B cell (primary cell): ENCODE measurements around the gene CRIP3. TPM values are rescaled to one million over a fixed set of nuclear protein-coding genes. Genes with fewer than 3 reads are reported as not detected.

ENCODE experiments used
- ATAC-seq: fragments of 200-7000 bp; cut with Tn5 transposase; one replicate; pipeline ENCODE4 v1.10.0; 2021; ENCODE audit warnings: low read depth, mild to moderate bottlenecking, moderate number of reproducible peaks, moderate library complexity
- CTCF ChIA-PET: fragments of 350-600 bp; sonication (Branson Sonifier 250); formaldehyde crosslinking; loops from one replicate; lab custom pipeline; 2021; ENCODE audit warnings: antibody characterized with exemption, inconsistent platforms; lab: Charles Lee
- POLR2A ChIA-PET: fragments of 350-600 bp; sonication (Branson Sonifier 250); formaldehyde crosslinking; loops from one replicate; lab custom pipeline; 2021; ENCODE audit warnings: antibody characterized with exemption; lab: Charles Lee
- DNase-seq: peaks from one replicate; pipeline ENCODE4 v3.0.0; 2013
- H2AFZ ChIP-seq: 2 replicates; pipeline ENCODE4 v1.6.1; 2012; ENCODE audit warnings: mild to moderate bottlenecking, low read depth, low read length; ENCODE audit not compliant: insufficient read depth, poor library complexity, severe bottlenecking
- H3K27ac ChIP-seq, 2 donors: 1 replicate in 1 of 2; 2 replicates in 1 of 2; pipeline ENCODE4 v1.5.1; 2012 to 2013; ENCODE audit warnings: low read length in 2 of 2, mild to moderate bottlenecking in 2 of 2, moderate library complexity in 1 of 2
- H3K27me3 ChIP-seq, 4 experiments: fragments of 200-600 bp in 1 of 4; sonication (generic) in 1 of 4; replicated peaks in 1 of 4; 1 replicate in 2 of 4; 2 replicates in 2 of 4; pipeline versions ENCODE4 v1.6.1 to v1.7.0; 2013 to 2016; ENCODE audit warnings: low read length in 3 of 4, mild to moderate bottlenecking in 2 of 4, mixed read lengths in 1 of 4, moderate library complexity in 1 of 4; ENCODE audit not compliant: insufficient read depth in 4 of 4, control insufficient read depth in 3 of 4; ENCODE audit errors: control extremely low read depth in 1 of 4
- H3K36me3 ChIP-seq, 2 experiments: replicated peaks in 1 of 2; 1 replicate in 1 of 2; 2 replicates in 1 of 2; pipeline versions ENCODE4 v1.6.1 to v1.7.1; 2013; ENCODE audit warnings: low read length in 1 of 2; ENCODE audit not compliant: insufficient read depth in 2 of 2, control insufficient read depth in 1 of 2; ENCODE audit errors: control extremely low read depth in 1 of 2, extremely low read depth in 1 of 2
- H3K4me1 ChIP-seq, 2 donors: fragments of 200-600 bp in 1 of 2; sonication (generic) in 1 of 2; 1 replicate in 1 of 2; 2 replicates in 1 of 2; pipeline versions ENCODE4 v1.5.1 to v1.6.1; 2013 to 2017; ENCODE audit warnings: low read length in 2 of 2; ENCODE audit not compliant: control insufficient read depth in 2 of 2, insufficient read depth in 2 of 2
- H3K4me2 ChIP-seq: replicated peaks from 2 replicates; pipeline ENCODE3; 2012; ENCODE audit warnings: mild to moderate bottlenecking, low read depth, low read length; ENCODE audit not compliant: poor library complexity, severe bottlenecking
- H3K4me3 ChIP-seq, 5 experiments: fragments of 200-600 bp in 1 of 5; sonication (generic) in 1 of 5; 1 replicate in 3 of 5; 2 replicates in 2 of 5; pipeline versions ENCODE4 v1.5.1 to v1.7.0; 2011 to 2016; ENCODE audit warnings: low read length in 4 of 5, mild to moderate bottlenecking in 4 of 5, low read depth in 2 of 5, control low read depth in 1 of 5, moderate library complexity in 1 of 5; ENCODE audit not compliant: insufficient read depth in 1 of 5; ENCODE audit errors: control extremely low read depth in 1 of 5, extremely low read depth in 1 of 5
- H3K79me2 ChIP-seq: fragments of 200-600 bp; sonication (generic); one replicate; pipeline ENCODE4 v1.6.0; 2016; ENCODE audit warnings: low read length; ENCODE audit not compliant: control insufficient read depth, insufficient read depth
- H3K9ac ChIP-seq: fragments of 200-600 bp; sonication (generic); 2 replicates; pipeline ENCODE4 v1.6.1; 2017; ENCODE audit warnings: mild to moderate bottlenecking, low read length, moderate library complexity
- H3K9me3 ChIP-seq, 3 donors: one replicate each; pipeline versions ENCODE4 v1.6.1 to v1.7.1; 2013; ENCODE audit warnings: low read length in 2 of 3; ENCODE audit not compliant: control insufficient read depth in 2 of 3, insufficient read depth in 1 of 3; ENCODE audit errors: control extremely low read depth in 1 of 3
- H4K20me1 ChIP-seq: 2 replicates; pipeline ENCODE4 v1.6.0; 2012; ENCODE audit warnings: mild to moderate bottlenecking, low read length; ENCODE audit not compliant: insufficient read depth, control insufficient read depth, poor library complexity, severe bottlenecking
- H3K27ac Mint-ChIP-seq: one replicate; pipeline ENCODE4 v1.8.0; 2021; ENCODE audit warnings: mixed read lengths
- H3K27me3 Mint-ChIP-seq: one replicate; pipeline ENCODE4 v1.8.0; 2021; ENCODE audit warnings: mixed read lengths
- H3K4me1 Mint-ChIP-seq: one replicate; pipeline ENCODE4 v1.8.0; 2021; ENCODE audit warnings: mixed read lengths
- H3K4me3 Mint-ChIP-seq: one replicate; pipeline ENCODE4 v1.8.0; 2021; ENCODE audit warnings: mixed read lengths
- H3K9me3 Mint-ChIP-seq: one replicate; pipeline ENCODE4 v1.8.0; 2022; ENCODE audit warnings: mixed read lengths; ENCODE audit not compliant: insufficient read depth
- CTCF ChIP-seq: fragments of 200-600 bp; IDR thresholded peaks from one replicate; pipeline ENCODE4 v1.8.0; 2022; ENCODE audit warnings: antibody characterized with exemption, mild to moderate bottlenecking
- EZH2 ChIP-seq: IDR thresholded peaks from 2 replicates; pipeline ENCODE4 v1.6.1; 2012; ENCODE audit warnings: borderline replicate concordance, low read depth, mild to moderate bottlenecking, moderate library complexity, low read length; ENCODE audit not compliant: insufficient read depth, poor library complexity, severe bottlenecking
- WGBS: methylation state at CpG from one replicate; pipeline ENCODE4 v1.1.5; 2013; ENCODE audit warnings: missing lambda C conversion rate; ENCODE audit not compliant: insufficient coverage; 5-methylcytosine and 5-hydroxymethylcytosine counted together
- intact Hi-C: fragments of 100-400 bp; cut with micrococcal nuclease; formaldehyde crosslinking; loops from one replicate; pipeline ENCODE4 v1.10.0; 2022
- polyA plus RNA-seq: library from polyadenylated mRNA; depleted of rRNA; stranded (reverse); fragments of >200 nt; gene quantifications from 2 replicates; pipeline ENCODE4 v1.2.3, GENCODE V29; 2012
- total RNA-seq, 2 donors: library from RNA; stranded (reverse); fragments of 120-200 nt in 1 of 2; gene quantifications; 1 replicate in 1 of 2; 2 replicates in 1 of 2; pipeline versions ENCODE4 v1.2.3 to v1.2.4, GENCODE V29; 2013 to 2022

CRIP3 gene
- total and polyA plus RNA-seq, 2 donors (not counting 1 experiment from before 2014, with no cell fraction given): 25.8 to 64.6 TPM

GRCh38 chr6:43274127-43274915 lies 34.3 kb downstream of the CRIP3 start:
- TF ChIP-seq EZH2 (no peak), CTCF (no peak)
- CTCF ChIA-PET: no interaction called here
- ATAC-seq (no peak), DNase-seq (no peak)
- Mint-ChIP-seq H3K4me3 (peak overlapping the region; percentile 84), H3K4me1 (peaks cover 51% of the 10 kb centered on the region), H3K27ac (peak overlapping the region; percentile 7), H3K27me3 (peaks cover 22% of the 10 kb centered on the region), H3K9me3 (no peaks in the 10 kb centered on the region)
- no peak overlapping the region for H2AFZ ChIP-seq
- peak overlapping the region; percentile 97 for H3K4me2 ChIP-seq
- H3K4me3 ChIP-seq: no peak overlapping the region
- peaks cover 0 to 5% (median 0%) of the 10 kb centered on the region in 3 donors for H3K9me3 ChIP-seq
- H3K4me1 ChIP-seq: peaks cover 43 to 53% of the 10 kb centered on the region in 2 donors
- POLR2A ChIA-PET: no interaction called here
- 89% methylated on average over 4 of the region's 10 CpGs for WGBS
- H3K79me2 ChIP-seq: no peaks in the 10 kb centered on the region
- no peak overlapping the region for H3K27ac ChIP-seq
- H3K9ac ChIP-seq: peak overlapping the region; percentile 66
- intact Hi-C loops: loop anchor here (2.0 kb wide), 1 partner anchor 34 kb away; the partner anchor contains the start of gene CRIP3
- H3K27me3 ChIP-seq: peaks cover 0 to 28% (median 9%) of the 10 kb centered on the region in 4 experiments
- peaks cover 5% of the 10 kb centered on the region for H4K20me1 ChIP-seq
- H3K36me3 ChIP-seq: no peaks in the 10 kb centered on the region

GRCh38 chr6:43273707-43274106 lies 34.9 kb downstream of the CRIP3 start:
- H3K27me3 Mint-ChIP-seq: peaks cover 26% of the 10 kb centered on the region
- no peak overlapping the region for H3K4me2 ChIP-seq
- peak overlapping the region; percentile 84 for H3K4me3 Mint-ChIP-seq
- H3K9me3 ChIP-seq: peaks cover 0 to 7% (median 0%) of the 10 kb centered on the region in 3 donors
- no peak overlapping the region for H3K27ac Mint-ChIP-seq
- H3K27me3 ChIP-seq: peaks cover 0 to 34% (median 12%) of the 10 kb centered on the region in 4 experiments
- H3K4me1 Mint-ChIP-seq: peaks cover 57% of the 10 kb centered on the region
- H4K20me1 ChIP-seq: peaks cover 5% of the 10 kb centered on the region
- H3K4me3 ChIP-seq: no peak overlapping the region
- WGBS: 68% methylated on average over 2 of the region's 2 CpGs
- H2AFZ ChIP-seq: no peak overlapping the region
- CTCF ChIA-PET: interaction anchor here (1.7 kb wide), 1 partner anchor 10 kb away, joined by 7 read pairs; no protein-coding TSS in a partner anchor
- no peaks in the 10 kb centered on the region for H3K36me3 ChIP-seq
- POLR2A ChIA-PET: no interaction called here
- TF ChIP-seq EZH2: no peak
- TF ChIP-seq CTCF: no peak
- DNase-seq: no peak
- H3K79me2 ChIP-seq: no peaks in the 10 kb centered on the region
- peaks cover 47 to 58% of the 10 kb centered on the region in 2 donors for H3K4me1 ChIP-seq
- H3K9me3 Mint-ChIP-seq: no peaks in the 10 kb centered on the region
- ATAC-seq: no peak
- no peak overlapping the region for H3K27ac ChIP-seq
- no peak overlapping the region for H3K9ac ChIP-seq
- intact Hi-C loops: loop anchor here (2.0 kb wide), 1 partner anchor 35 kb away; the partner anchor contains the start of gene CRIP3
